ENCODE data around the gene GALNT12. TPM values are rescaled to one million over a fixed set of nuclear protein-coding genes. Genes with fewer than 3 reads are reported as not detected.

The GALNT12 gene
- total RNA-seq, 1 experiment from 2014 or later, result 3.3 TPM

DNA sequence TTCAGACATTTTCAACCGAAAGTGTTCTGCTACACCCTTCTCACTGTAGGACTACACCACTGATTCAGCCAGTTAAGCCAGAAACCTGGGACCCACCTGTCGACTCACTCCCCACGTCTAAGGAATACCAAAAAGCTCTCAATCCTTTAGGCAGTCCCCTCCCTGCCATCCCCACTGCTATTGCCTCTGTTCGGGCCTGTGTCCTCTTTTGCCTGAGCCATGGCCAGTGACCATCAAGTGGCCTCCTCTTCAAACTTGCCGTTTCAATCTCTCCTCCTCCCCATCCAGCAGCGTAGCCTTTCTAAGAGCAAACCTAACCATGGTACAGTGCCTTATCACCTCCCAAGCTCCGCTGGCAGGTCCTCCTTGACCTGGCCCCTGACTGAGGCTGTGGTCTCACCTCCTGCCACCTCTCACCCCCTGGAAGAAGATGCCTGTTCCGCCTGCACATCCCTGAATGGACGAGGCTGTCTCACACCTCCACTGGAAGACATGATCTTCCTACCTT lies 64.1 kb downstream of the GALNT12 start:
- Histone ChIP-seq H3K9me3 (ENCODE audit: control insufficient read depth, insufficient read depth, low read depth, low read length) (no peaks in the 10 kb centered on the region), H3K36me3 (ENCODE audit: control insufficient read depth, insufficient read depth, low read length) (no peaks in the 10 kb centered on the region), H3K27ac (ENCODE audit: low read length) (no peak overlapping the region), H3K27me3 (ENCODE audit: control insufficient read depth, insufficient read depth, low read length) (no peaks in the 10 kb centered on the region), H3K4me1 (ENCODE audit: control insufficient read depth, insufficient read depth, low read length) (no peaks in the 10 kb centered on the region), H3K4me3 (ENCODE audit: low read depth in 2 of 2, low read length in 2 of 2) (no peak overlapping the region)
- in situ Hi-C loops (cut with HindIII; ENCODE audit: low pct_unique_long_range_greater_than_20kb, low sequenced_read_pairs) (no loop called here), intact Hi-C loops (cut with micrococcal nuclease; ENCODE audit: unreplicated experiment) (no loop called here)
- DNase-seq (ENCODE audit: low read depth, low spot score) (no peak), ATAC-seq (no peak)
- POLR2A ChIA-PET, result no interaction called here
- no peak for TF ChIP-seq TCF7L2 (IDR thresholded peaks at IDR 0.05; ENCODE audit: low read depth, low read length)
- TF ChIP-seq, protein P1, sequence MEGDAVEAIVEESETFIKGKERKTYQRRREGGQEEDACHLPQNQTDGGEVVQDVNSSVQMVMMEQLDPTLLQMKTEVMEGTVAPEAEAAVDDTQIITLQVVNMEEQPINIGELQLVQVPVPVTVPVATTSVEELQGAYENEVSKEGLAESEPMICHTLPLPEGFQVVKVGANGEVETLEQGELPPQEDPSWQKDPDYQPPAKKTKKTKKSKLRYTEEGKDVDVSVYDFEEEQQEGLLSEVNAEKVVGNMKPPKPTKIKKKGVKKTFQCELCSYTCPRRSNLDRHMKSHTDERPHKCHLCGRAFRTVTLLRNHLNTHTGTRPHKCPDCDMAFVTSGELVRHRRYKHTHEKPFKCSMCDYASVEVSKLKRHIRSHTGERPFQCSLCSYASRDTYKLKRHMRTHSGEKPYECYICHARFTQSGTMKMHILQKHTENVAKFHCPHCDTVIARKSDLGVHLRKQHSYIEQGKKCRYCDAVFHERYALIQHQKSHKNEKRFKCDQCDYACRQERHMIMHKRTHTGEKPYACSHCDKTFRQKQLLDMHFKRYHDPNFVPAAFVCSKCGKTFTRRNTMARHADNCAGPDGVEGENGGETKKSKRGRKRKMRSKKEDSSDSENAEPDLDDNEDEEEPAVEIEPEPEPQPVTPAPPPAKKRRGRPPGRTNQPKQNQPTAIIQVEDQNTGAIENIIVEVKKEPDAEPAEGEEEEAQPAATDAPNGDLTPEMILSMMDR (IDR thresholded peaks at IDR 0.05), result no peak
- TF ChIP-seq POLR2AphosphoS5 (IDR thresholded peaks at IDR 0.05; ENCODE audit: low read depth, low read length), result no peak
- TF ChIP-seq, protein P2, sequence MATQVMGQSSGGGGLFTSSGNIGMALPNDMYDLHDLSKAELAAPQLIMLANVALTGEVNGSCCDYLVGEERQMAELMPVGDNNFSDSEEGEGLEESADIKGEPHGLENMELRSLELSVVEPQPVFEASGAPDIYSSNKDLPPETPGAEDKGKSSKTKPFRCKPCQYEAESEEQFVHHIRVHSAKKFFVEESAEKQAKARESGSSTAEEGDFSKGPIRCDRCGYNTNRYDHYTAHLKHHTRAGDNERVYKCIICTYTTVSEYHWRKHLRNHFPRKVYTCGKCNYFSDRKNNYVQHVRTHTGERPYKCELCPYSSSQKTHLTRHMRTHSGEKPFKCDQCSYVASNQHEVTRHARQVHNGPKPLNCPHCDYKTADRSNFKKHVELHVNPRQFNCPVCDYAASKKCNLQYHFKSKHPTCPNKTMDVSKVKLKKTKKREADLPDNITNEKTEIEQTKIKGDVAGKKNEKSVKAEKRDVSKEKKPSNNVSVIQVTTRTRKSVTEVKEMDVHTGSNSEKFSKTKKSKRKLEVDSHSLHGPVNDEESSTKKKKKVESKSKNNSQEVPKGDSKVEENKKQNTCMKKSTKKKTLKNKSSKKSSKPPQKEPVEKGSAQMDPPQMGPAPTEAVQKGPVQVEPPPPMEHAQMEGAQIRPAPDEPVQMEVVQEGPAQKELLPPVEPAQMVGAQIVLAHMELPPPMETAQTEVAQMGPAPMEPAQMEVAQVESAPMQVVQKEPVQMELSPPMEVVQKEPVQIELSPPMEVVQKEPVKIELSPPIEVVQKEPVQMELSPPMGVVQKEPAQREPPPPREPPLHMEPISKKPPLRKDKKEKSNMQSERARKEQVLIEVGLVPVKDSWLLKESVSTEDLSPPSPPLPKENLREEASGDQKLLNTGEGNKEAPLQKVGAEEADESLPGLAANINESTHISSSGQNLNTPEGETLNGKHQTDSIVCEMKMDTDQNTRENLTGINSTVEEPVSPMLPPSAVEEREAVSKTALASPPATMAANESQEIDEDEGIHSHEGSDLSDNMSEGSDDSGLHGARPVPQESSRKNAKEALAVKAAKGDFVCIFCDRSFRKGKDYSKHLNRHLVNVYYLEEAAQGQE (IDR thresholded peaks at IDR 0.05; ENCODE audit: insufficient read depth in 1 of 2, low read depth in 2 of 2, low read length in 1 of 2), result no peak
- no peak for TF ChIP-seq SIN3A (IDR thresholded peaks at IDR 0.05; ENCODE audit: borderline replicate concordance, insufficient read depth, low read depth, low read length)
- BruUV-seq (replicated peaks), result no TSS peak
- CTCF ChIA-PET, result no interaction called here

DNA sequence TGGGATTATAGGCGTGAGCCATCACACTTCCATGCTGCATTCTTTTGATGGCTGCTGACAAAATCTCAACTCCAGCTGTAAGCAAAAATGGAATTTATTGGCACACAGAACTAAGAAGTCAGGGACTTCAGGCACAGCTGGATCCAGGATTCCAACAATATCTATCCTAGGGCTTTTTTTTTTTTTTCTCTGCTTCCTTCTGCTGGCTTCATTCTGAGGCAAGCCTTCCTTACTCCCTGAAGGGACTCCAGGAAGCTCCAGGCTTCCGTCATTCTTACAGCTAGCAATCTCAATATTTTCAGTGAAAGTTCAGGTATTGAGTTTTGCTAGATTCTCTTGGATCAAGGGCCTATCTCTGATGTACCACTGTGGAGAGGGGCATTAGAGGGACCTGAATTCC lies 66.1 kb downstream of the GALNT12 start:
- in situ Hi-C loops (cut with HindIII; ENCODE audit: low pct_unique_long_range_greater_than_20kb, low sequenced_read_pairs) (no loop called here), intact Hi-C loops (cut with micrococcal nuclease; ENCODE audit: unreplicated experiment) (no loop called here)
- no peaks in the 10 kb centered on the region for H3K36me3 ChIP-seq (ENCODE audit: control insufficient read depth, insufficient read depth, low read length)
- H3K4me3 ChIP-seq (ENCODE audit: low read depth in 2 of 2, low read length in 2 of 2), result no peak overlapping the region
- TF ChIP-seq, protein P1 (IDR thresholded peaks at IDR 0.05), result no peak
- TF ChIP-seq POLR2AphosphoS5 (IDR thresholded peaks at IDR 0.05; ENCODE audit: low read depth, low read length), result no peak
- no peak for TF ChIP-seq TCF7L2 (IDR thresholded peaks at IDR 0.05; ENCODE audit: low read depth, low read length)
- TF ChIP-seq, protein P2 (IDR thresholded peaks at IDR 0.05; ENCODE audit: insufficient read depth in 1 of 2, low read depth in 2 of 2, low read length in 1 of 2), result no peak
- TF ChIP-seq SIN3A (IDR thresholded peaks at IDR 0.05; ENCODE audit: borderline replicate concordance, insufficient read depth, low read depth, low read length), result no peak
- H3K27me3 ChIP-seq (ENCODE audit: control insufficient read depth, insufficient read depth, low read length), result no peaks in the 10 kb centered on the region
- no peaks in the 10 kb centered on the region for H3K4me1 ChIP-seq (ENCODE audit: control insufficient read depth, insufficient read depth, low read length)
- POLR2A ChIA-PET, result no interaction called here
- H3K27ac ChIP-seq (ENCODE audit: low read length), result no peak overlapping the region
- CTCF ChIA-PET, result no interaction called here
- ATAC-seq (no peak), DNase-seq (ENCODE audit: low read depth, low spot score) (no peak)
- BruUV-seq (replicated peaks), result no TSS peak
- H3K9me3 ChIP-seq (ENCODE audit: control insufficient read depth, insufficient read depth, low read depth, low read length), result no peaks in the 10 kb centered on the region
